Activated CD8-positive, alpha-beta memory T cell treated with anti-CD3 and anti-CD28 coated beads for 1 hour (primary cell): Measurements from ENCODE around the gene DNAJA3.

ENCODE experiments used
- DNase-seq, 2 donors: peaks; one replicate each; pipeline ENCODE4 v3.0.0-alpha.2; 2020; ENCODE audit warnings: low read depth in 1 of 2; ENCODE audit errors: extremely low read depth in 1 of 2

The DNAJA3 gene

GRCh38 chr16:4472880-4473279 lies 47.2 kb downstream of the DNAJA3 start:
- no peak for DNase-seq

- peak; percentile 68 to 70 for DNase-seq
Measured at GRCh38 chr16:4474192-4474961, 48.7 kb downstream of the DNAJA3 start, which contains the start of gene NMRAL1. NMRAL1 (minus strand) TSS chr16:4474625; CDS start chr16:4474132, 493 bp downstream.

GRCh38 chr16:4475880-4476788 lies 50.5 kb downstream of the DNAJA3 start, which contains the start of gene HMOX2:
HMOX2 (plus strand) TSS chr16:4476398; CDS start chr16:4505525, 29,127 bp downstream.
- DNase-seq, result peak; percentile 75 to 88

GRCh38 chr16:4477966-4478365 lies 52.3 kb downstream of the DNAJA3 start:
- no peak for DNase-seq

GRCh38 chr16:4481526-4481925 lies 55.9 kb downstream of the DNAJA3 start:
- DNase-seq, result no peak

- no peak for DNase-seq
Measured at GRCh38 chr16:4481963-4482362, 56.3 kb downstream of the DNAJA3 start.

GRCh38 chr16:4486126-4486893 lies 60.6 kb downstream of the DNAJA3 start:
- no peak for DNase-seq

- DNase-seq, result no peak
Measured at GRCh38 chr16:4487955-4488498, 62.4 kb downstream of the DNAJA3 start.

GRCh38 chr16:4488499-4488967 lies 62.9 kb downstream of the DNAJA3 start:
- no peak for DNase-seq

GRCh38 chr16:4489030-4489429 lies 63.4 kb downstream of the DNAJA3 start:
- no peak for DNase-seq

- DNase-seq, result no peak
Measured at GRCh38 chr16:4491898-4492297, 66.2 kb downstream of the DNAJA3 start.

GRCh38 chr16:4494746-4495490 lies 69.2 kb downstream of the DNAJA3 start:
- no peak for DNase-seq

- DNase-seq, result no peak
Measured at GRCh38 chr16:4495766-4496165, 70.1 kb downstream of the DNAJA3 start.

- no peak for DNase-seq
Measured at GRCh38 chr16:4496305-4496704, 70.6 kb downstream of the DNAJA3 start.

GRCh38 chr16:4498546-4499195 lies 73.0 kb downstream of the DNAJA3 start:
- no peak for DNase-seq

- no peak for DNase-seq
Measured at GRCh38 chr16:4499196-4499555, 73.5 kb downstream of the DNAJA3 start.

GRCh38 chr16:4500272-4500671 lies 74.6 kb downstream of the DNAJA3 start:
- no peak for DNase-seq

- DNase-seq, result no peak
Measured at GRCh38 chr16:4501071-4501478, 75.4 kb downstream of the DNAJA3 start.
